GM12874 (cell line): ENCODE data around the gene ZNFX1.

Experiments
- TF ChIP-seq, protein P1 (sequence below): IDR thresholded peaks from 2 replicates; pipeline ENCODE4 v1.5.1; 2011; ENCODE audit warnings: low read depth, mild to moderate bottlenecking, control low read depth, low read length, moderate library complexity; ENCODE audit not compliant: insufficient read depth

Gene ZNFX1

DNA sequence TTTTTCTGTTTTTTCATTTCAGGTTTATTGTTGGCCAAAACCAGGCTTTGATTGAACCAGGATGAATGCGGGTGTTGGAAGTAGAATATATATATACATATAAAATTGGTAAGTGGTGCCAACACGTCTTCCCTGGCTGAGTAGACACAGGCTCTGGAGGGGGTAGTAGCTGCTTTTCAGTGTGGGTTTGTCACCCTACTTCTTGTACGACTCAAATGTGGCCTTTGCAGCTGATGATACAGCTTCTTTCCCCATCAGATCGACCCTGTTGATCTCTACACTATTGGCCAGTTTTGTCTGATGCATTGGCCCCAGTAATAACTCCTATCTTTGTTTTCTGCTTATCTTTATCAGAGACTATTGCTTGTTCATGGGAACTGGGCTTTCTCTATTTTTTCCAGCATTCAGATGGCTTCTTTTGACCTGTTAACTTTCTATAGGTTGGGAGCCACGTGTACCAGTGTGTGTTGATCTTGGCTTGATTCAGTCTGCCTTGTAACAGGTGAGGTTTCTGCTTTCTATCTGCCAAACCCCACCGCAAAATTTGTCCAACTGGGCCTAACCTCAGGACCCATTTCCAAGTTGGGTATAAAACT is 2.7 kb upstream of the ZNFX1 start:
- TF ChIP-seq, protein P1, sequence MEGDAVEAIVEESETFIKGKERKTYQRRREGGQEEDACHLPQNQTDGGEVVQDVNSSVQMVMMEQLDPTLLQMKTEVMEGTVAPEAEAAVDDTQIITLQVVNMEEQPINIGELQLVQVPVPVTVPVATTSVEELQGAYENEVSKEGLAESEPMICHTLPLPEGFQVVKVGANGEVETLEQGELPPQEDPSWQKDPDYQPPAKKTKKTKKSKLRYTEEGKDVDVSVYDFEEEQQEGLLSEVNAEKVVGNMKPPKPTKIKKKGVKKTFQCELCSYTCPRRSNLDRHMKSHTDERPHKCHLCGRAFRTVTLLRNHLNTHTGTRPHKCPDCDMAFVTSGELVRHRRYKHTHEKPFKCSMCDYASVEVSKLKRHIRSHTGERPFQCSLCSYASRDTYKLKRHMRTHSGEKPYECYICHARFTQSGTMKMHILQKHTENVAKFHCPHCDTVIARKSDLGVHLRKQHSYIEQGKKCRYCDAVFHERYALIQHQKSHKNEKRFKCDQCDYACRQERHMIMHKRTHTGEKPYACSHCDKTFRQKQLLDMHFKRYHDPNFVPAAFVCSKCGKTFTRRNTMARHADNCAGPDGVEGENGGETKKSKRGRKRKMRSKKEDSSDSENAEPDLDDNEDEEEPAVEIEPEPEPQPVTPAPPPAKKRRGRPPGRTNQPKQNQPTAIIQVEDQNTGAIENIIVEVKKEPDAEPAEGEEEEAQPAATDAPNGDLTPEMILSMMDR: no peak

DNA sequence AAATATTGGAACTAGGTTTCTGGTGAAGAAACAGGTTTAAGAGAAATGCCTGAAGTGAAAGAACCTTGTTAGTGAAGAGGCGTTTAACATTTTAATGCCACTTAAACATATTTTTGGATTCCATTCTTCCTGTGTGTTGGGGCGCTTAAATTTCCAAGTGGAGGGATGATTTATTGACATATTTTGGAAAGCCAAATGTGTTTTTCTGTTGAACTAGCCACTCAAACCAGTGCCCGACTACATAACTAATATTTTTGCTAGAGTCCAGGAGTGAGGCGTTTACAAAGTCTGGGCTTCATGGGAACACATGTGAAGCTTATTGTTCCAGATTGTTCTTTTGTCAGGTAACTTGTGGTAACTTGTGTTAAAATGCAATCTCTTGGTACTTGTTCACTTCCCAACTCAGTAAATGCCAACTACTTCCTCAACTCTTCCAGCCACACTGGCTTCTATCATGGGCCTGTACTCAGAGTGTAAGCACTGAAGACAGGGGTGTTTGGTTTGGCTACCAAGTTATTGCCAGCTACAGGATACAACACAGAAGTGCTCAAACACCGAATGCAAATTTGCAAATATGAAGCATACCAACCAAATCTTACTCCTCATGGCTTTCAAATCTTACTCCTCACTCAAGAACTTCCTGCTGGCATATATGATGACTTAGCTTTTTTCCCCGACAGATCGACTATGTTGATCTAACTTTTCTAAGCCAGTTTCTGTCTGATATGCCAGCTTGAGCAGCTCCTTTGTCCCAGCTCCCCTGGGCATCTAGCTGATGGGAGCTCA is 2.0 kb upstream of the ZNFX1 start:
- TF ChIP-seq, protein P1: no peak

DNA sequence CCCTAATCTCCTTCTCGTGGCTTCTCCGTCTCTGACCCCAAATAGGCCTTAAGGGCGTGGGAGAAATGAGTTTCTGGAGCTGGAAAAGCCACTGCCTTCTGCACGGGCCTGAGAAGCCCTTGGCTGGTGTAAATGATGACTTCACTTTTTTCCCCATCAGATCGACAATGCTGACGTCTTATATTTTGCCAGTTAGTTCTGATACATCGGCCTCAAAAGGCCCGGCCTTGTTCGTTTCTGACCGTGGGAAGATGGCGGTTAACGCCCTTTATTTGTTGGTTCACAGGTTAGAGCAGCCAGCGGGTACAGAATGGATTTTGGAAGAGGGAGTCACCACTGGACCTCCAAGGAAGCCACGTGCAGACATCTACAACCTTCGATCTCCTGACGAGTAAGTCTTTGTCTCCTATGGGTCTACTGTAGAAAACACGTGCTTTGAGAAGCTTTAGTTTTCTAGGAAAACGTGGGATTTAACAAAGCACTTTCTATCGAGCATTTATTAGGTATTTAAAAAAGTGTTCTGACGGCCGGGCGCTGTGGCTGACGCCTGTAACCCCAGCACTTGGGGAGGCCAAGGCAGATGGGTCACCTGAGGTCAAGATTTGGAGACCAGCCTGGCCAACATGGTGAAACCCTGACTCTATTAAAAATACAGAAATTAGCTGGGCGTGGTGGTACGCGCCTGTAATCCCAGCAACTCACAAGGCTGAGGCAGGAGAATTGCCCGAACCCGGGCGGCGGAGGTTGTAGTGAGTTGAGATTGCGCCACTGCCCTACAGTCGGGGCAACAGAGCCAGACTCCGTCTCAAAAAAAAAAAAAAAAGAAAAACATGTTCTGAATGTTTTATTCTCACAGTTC is 1.2 kb upstream of the ZNFX1 start:
- TF ChIP-seq, protein P1: no peak

DNA sequence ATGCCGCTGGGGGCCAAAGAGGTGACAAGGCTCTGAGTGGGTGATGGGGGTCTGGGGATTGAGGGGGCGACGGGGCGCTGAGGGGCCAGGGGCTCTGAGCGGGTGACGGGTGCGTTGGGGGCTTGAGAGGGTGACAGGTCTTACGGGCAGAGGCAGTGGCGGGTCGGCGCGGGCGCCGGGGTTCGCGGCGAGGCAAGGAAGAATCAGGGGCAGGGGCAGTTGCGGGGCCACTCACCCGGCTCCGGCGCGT is 146 bp downstream of the ZNFX1 start:
- TF ChIP-seq, protein P1: no peak

DNA sequence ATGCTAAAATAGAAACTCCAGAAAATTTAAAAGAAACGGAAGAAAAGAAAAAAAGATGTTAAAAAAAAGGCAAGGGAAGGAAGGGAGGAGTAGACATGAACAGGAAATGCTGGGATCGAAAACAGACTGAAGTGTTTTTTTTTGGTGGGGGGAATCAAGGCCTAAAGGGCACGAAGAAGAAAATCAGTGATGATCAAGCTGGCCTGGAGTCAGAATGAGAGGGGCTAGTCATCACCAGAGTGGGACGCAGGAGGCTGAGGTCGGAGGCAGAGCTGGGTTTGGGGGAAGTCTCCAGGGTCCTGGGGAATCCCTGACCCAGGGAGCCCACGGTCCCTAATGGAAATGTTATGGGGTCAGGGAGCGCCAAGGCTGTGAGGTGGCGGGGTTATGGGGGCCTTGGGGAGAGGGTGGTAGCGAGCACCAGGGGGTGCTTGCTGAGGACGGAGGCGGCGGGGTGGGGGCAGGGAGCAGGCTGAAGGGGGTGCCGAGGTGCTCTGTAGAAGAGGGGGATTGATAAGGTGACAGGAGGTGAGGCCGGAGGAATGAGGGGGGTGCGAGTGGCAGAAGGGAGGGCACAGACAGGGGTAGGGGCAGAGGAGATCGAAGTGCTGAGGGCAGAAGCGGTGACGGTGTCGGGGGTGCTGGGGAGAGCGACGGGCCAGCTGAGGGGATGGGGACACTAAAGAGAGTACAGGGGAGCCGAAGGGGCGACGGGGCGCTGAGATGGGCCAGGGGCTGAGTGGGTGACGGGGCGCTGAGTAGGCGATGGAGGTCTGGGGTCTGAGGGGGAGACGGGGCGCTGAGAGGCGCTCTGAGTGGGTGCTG is 684 bp downstream of the ZNFX1 start:
- TF ChIP-seq, protein P1: no peak

DNA sequence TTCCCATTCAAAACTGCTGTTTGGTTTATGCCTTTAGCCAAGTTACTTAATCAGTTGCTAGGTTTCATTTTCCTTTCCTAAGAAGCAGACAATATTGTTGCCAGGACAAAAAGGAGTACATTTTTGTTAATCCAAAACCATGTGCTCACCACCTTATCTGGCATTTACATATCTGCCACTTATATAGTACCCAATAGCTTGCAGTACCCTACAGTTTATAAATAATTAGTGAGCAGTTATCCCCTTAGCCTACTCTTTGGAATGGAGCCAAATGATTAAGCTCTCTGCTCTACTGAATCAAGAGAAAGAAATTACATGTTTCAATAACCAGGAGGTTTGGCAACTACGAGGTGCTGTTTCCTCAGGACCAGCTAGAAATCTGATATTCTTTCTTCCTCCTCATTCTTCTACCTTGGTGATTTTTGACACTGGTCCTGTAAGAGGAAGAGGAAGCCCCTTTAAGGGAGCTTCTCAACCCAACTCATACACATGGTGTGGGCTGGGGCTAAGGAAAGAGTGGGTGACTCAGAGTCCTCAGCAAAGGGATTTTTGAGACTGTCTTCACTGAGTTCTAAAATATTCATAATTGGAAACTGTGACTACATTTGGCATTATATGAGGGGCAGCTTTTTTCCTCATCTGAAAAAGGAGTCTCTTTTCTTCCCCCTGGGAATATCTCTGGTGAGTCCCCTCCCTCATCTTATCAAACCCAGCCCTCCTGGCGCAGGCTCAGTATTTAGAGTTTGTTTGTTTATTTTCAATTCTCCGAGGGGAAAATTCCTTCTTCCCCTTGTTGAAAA is 1.5 kb downstream of the ZNFX1 start:
- TF ChIP-seq, protein P1: no peak
